ENCODE measurements around the gene MBD5.

DNA sequence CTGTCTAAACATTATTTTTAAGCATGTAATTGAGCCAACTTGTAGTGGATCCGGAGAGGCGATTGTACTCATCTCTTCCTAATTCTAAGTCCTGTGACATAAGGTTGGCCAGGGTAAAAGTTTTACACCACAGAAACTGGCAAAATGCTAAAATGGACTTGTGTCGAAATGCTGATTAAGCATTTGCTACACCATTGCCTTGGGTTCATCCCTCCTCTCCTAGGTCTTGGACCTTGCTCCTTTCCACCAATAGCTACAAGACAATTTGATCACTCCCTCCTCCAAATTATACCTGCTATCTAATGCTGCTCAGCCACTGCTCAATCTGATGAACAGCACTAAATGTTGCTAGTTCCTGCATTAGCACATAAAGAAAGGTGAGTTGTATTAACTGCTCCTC is 491.0 kb downstream of the MBD5 start:
- no peak for TF ChIP-seq SP1 (CRISPR knock-in tag; conservative IDR thresholded peaks at IDR 0.05)
- TF ChIP-seq, protein P1, sequence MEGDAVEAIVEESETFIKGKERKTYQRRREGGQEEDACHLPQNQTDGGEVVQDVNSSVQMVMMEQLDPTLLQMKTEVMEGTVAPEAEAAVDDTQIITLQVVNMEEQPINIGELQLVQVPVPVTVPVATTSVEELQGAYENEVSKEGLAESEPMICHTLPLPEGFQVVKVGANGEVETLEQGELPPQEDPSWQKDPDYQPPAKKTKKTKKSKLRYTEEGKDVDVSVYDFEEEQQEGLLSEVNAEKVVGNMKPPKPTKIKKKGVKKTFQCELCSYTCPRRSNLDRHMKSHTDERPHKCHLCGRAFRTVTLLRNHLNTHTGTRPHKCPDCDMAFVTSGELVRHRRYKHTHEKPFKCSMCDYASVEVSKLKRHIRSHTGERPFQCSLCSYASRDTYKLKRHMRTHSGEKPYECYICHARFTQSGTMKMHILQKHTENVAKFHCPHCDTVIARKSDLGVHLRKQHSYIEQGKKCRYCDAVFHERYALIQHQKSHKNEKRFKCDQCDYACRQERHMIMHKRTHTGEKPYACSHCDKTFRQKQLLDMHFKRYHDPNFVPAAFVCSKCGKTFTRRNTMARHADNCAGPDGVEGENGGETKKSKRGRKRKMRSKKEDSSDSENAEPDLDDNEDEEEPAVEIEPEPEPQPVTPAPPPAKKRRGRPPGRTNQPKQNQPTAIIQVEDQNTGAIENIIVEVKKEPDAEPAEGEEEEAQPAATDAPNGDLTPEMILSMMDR (IDR thresholded peaks at IDR 0.05): no peak
- TF ChIP-seq ETV6 (CRISPR knock-in tag; IDR thresholded peaks at IDR 0.05): no peak
- no peak for TF ChIP-seq JUN (CRISPR knock-in tag; IDR thresholded peaks at IDR 0.05)
- TF ChIP-seq ZNF532 (CRISPR knock-in tag; IDR thresholded peaks at IDR 0.05; ENCODE audit: borderline replicate concordance): no peak
- TF ChIP-seq, protein P2, sequence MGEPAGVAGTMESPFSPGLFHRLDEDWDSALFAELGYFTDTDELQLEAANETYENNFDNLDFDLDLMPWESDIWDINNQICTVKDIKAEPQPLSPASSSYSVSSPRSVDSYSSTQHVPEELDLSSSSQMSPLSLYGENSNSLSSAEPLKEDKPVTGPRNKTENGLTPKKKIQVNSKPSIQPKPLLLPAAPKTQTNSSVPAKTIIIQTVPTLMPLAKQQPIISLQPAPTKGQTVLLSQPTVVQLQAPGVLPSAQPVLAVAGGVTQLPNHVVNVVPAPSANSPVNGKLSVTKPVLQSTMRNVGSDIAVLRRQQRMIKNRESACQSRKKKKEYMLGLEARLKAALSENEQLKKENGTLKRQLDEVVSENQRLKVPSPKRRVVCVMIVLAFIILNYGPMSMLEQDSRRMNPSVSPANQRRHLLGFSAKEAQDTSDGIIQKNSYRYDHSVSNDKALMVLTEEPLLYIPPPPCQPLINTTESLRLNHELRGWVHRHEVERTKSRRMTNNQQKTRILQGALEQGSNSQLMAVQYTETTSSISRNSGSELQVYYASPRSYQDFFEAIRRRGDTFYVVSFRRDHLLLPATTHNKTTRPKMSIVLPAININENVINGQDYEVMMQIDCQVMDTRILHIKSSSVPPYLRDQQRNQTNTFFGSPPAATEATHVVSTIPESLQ (CRISPR knock-in tag; IDR thresholded peaks at IDR 0.05): no peak
- no peak for TF ChIP-seq FOXP1 (CRISPR knock-in tag; IDR thresholded peaks at IDR 0.05; ENCODE audit: borderline replicate concordance)
- TF ChIP-seq, protein P3, sequence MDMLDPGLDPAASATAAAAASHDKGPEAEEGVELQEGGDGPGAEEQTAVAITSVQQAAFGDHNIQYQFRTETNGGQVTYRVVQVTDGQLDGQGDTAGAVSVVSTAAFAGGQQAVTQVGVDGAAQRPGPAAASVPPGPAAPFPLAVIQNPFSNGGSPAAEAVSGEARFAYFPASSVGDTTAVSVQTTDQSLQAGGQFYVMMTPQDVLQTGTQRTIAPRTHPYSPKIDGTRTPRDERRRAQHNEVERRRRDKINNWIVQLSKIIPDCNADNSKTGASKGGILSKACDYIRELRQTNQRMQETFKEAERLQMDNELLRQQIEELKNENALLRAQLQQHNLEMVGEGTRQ (CRISPR knock-in tag; IDR thresholded peaks at IDR 0.05): no peak
- no peak for TF ChIP-seq ATF2 (CRISPR knock-in tag; IDR thresholded peaks at IDR 0.05; ENCODE audit: borderline replicate concordance, low read depth)
- no peak for TF ChIP-seq FOXK1 (CRISPR knock-in tag; IDR thresholded peaks at IDR 0.05)
